GM18867 (cell line): ENCODE data around the gene UNC93A.
A peak's percentile ranks its signal among the peaks of the same experiment; 100 is the strongest.
"Not testable (repeated sequence)": the region's sequence is repeated elsewhere in the genome, so short reads cannot be mapped to it uniquely, and the experiment has no call there.

Experiments used
- ATAC-seq: cut with Tn5 transposase; IDR thresholded peaks from one replicate; pipeline ENCODE4 v1.9.1; 2021; ENCODE audit warnings: mild to moderate bottlenecking, moderate library complexity; ENCODE audit not compliant: unreplicated experiment

The UNC93A gene

DNA sequence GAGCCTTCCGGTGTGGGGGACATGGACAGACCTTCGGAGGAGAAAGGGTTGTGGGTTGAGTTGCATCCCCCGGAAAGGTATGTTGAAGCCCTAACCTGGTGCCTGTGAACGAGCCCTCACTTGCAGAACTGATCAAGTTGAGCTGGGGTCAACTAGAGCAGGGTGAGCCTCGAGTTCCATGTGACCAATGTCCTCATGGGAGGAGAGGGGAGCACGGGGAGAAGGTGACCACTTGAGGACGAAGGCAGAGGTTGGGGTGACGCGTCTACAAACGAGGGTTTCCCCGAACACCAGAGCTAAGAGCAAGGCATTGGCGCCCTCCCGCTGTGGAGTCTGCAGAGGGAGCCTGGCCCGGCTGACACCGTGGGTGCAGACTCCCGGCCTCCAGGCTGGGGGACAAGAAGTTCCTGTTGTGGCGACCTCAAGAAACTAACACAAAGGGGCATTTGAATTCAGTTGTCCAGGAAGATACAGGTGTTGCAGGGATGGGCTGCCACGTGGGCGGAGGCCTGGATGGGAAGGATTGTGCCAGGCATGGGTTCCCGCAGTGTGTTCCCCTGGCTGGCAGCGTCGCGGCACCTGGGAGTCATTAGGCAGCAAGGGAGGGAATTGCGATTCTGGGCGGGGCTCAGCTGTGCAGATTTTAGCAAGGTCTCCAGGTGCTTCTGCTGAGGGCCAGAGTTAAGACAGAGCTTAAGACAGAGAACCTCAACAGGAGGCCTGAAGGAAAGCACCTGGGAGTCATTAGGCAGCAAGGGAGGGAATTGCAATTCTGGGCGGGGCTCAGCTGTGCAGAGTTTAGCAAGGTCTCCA is 20.4 kb upstream of the UNC93A start:
- ATAC-seq: no peak

DNA sequence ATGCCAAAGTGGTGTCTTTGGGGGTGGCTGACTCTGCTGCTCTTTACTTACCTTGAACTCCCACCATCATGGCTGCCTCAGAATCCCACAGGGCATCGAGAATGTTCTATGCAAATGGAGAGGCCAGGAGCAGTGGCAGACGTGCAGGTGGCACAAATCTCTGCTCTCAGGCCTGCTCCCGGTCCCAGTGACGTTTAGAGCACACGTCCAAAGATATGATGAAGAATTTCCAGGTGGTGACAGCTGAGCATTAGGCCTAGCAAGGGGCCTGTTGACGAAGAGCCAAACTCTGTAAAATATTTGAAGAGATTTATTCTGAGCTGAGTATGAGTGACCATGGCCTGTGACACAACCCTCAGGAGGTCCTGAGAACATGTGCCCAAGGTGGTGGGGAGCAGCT is 19.0 kb upstream of the UNC93A start:
- ATAC-seq: no peak

DNA sequence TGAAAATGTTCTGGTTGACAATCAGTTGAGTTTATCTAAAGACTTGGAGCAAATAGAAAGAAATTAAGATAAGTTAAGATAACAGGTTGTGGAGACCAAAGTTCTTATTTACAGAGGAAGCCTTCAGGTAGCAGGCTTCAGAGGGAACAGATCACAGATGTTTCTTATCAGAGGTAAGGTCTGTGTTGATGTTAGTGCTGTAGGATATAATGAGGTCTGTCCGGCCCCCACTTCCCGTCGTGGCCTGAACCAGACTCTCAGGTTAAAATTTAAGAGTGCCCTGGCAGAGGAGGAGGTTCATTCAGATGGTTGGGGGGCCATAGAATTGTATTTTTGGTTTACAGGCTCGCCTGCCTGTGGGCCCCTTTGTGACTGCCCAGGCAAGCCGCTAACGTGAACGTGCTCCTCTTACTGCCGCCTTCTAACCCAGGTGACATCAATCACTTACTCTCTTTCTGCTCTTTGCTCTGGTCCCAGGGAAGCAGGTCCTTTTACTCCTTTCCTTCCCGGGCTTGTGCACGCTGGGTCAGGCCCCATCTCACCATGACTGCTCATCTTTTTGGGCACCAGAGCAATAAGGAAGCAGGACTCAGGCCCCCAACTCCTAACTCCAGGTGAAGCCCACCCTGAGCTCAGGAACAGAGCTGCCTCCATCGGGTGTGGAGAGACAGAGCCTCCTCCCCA is 18.3 kb upstream of the UNC93A start:
- ATAC-seq: no peak

DNA sequence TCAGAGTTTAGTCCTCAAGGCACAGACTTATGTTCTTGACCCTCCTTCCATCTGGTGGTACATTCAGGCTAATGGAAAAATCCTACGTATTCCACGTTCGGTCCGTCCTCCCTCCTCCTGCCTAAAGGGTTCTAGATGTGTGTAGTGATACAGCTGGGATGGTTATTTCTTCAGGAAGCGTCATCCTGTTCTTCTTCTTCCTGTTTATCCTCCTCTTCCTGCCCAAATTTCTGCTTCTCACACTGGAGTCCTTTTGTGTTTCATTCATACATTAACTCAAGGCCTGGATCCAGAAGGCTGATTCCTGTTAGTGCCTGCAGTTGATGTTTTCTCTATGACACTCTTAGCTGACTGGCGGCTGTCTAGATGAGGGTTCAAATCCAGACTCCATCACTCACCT is 16.8 kb upstream of the UNC93A start:
- ATAC-seq: no peak

DNA sequence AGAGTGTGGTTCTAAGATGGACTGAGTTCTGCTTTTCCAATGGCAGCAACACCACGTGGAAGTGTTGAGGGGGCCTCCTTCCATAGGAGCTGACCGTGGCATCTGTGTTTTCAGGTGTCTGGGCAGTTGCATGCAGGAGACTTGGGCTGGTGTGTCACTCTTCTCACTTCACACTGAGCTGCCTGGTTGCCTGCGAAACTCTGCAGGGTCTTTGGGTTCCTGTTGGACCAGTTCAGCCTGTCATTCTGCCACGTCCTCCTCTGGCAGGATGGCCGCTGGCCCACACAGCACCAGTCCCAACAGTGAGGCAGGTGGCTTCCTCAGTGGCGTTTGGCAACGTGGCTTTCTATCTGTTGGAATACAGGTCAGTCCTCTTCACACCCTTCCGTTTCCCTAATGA is 16.1 kb upstream of the UNC93A start:
- no peak for ATAC-seq

DNA sequence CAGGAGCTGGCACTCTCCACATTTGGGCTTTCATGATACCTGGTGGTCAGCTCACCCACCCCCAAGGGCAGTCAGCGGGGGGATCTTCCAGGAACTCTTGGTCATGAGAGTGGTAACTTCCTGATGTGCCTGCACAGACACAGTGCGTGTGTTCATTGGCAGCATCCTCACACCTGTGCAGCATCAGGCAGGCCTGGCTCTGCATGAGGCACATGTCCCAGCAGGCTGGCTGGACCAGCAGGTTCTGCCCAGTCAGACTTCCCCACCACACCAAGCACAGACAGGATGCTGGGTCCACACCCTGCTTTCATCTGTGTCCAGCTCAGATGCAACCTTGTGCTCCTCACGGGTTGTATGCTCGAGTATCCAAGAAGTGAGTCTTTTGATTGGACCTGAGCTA is 15.7 kb upstream of the UNC93A start:
- no peak for ATAC-seq

DNA sequence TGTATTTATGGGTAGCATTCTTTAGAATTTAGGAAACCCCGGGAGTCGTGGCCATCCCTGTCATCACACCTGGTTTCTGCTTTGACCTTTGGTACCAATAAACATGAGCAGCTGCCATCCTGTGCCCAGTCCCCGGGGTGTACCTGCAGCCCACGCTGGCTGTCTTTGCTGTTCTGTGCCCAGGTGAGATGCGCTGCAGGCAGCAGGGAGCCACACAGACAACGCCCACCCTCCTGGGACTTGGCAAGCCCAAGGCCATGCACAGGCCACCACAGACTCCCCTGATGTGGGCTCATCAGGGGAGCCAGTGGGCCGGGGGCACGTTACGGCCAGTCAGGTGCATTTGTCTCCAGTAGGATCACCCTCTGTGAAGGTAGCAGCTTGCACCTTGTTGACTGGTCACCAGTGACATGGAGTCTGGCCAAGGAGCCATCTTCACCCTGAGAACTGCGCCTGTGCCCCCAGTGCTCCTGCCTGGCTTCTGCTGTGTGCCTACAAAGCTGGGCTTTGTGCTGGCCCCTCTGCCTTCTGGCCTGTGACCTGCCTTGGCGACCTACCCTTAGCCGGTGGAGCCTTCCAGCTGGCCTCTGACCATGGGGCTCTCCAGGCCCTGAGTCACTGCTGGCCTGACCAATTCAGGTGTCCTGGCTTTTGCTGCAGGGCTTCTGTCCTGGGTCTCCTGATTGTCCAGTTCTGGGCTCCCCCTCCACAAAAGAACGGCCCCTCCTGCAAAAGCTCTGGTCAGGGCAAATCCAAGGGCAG is 14.2 kb upstream of the UNC93A start:
- ATAC-seq: no peak

DNA sequence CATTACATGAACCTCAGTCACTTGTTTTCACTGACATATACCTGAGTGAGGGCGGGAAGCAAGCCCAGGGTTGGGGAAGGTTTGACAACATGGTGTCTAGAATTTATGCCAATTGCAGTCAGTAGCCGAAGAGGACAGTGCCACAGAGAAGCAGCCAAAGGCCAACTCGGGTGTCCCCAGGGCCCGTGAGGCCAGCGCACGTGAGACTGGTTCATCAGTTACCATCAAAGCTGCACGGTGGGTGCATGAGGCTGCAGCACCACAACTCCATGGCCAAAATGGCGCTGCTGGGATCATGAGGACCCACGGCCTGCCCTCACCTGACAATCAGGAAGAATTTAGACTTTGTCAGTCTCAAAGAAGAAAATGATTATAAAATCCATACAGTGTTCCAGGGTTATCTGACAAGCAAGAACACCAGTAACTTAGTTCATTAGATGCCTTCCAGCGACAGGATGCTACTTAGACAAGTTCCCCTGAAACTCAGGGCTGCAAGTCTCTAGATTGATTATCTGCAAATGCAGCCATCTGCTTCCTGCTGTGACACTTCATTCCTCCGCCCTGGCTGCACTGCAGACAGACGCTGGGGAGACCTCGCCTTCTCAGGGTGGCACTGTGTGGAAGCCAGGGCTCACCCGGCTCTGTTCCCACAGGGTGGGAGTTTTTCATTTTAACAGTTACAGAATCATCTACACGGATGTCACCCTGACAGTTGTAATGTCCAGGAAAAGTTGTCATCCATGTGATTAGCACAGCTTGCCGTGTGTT is 12.8 kb upstream of the UNC93A start:
- ATAC-seq: not testable (repeated sequence)

DNA sequence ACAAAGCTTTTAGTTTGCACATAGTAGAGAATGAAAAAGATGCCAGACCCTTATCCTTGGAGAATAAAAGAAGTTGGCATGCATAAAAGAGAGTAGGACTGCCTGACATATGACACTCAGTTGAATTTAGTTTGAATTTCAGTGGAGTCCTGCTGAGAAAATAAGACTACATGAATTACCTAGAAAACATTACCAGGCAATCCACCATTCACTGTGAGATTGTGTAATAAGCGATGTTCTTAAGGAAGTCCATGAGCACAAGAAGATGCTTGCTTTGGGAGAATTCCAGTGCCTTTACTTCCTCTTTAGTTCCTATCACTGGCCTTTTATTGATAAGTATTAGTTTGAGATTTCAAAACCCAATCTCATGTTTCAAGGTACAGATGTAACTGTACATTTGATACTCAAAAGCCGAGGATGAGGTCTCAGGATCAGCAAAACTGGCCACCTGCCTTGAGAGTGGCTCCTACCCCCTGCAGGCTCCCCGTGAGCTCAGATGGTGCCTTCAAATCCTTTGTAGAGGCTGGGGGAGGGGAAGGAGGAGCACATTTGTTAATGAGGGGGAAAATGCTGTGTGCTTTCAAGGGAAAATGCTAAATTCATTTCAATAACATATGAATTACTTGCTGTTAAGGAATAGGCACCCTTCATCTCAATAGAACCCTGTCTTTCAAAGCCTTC is 11.2 kb upstream of the UNC93A start:
- ATAC-seq: no peak

DNA sequence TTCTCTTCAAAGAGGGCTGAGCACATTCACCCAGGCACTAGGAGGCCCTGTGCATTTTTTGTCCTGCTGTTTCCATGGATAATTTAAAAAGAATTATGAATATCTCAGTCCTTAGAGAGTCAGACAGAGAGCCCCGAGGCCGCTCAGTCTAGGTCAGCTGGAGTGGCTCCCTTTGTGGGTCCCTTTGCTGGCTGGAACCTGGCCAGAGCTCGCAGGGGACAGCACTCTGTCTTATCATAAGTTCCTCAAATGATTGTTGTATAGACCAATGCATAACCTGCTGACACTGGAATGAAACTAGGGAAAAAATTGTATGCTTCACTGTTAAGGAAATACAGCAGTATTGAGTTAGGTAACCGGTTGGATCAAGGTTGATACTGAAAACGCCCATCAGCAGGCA is 10.6 kb upstream of the UNC93A start:
- ATAC-seq: not testable (repeated sequence)

DNA sequence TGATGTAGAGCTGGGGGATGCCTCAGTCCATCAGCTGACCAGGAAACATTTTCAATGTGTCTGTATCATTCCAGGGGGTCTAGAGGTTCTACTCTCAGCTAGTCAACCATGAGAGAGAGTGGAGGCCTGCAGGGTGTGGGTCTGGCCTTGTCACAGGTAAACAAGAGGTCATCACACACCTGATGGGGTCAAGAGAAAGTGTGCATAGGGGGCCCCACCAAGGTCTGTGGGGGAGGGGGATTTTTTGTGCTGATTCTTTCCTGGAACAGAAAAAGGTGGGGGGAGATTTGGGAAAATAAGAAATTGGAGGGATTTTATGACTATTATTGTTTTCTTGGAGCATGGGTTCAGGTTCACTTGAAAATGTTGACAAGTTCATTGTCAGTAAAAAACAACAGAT is 8.9 kb upstream of the UNC93A start:
- ATAC-seq: no peak

DNA sequence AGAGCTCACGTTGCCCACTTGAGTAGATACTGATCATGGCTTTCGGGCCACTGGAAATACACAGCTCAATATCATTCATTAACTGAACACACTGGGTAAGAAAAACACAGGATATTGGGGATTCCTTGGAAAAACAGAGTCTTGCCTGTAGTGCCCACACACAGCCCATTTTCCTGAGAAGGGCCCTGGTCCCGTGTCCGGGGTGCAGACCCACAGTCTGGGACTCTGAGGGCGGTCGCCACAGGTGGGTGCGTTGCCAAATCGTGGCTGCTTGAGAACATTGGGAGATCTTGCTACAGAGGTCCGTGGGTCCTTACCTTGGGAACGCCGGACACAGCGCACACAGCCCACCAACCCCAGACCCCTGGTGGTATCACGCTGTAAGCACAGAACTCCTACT is 6.5 kb upstream of the UNC93A start:
- not testable (repeated sequence) for ATAC-seq

DNA sequence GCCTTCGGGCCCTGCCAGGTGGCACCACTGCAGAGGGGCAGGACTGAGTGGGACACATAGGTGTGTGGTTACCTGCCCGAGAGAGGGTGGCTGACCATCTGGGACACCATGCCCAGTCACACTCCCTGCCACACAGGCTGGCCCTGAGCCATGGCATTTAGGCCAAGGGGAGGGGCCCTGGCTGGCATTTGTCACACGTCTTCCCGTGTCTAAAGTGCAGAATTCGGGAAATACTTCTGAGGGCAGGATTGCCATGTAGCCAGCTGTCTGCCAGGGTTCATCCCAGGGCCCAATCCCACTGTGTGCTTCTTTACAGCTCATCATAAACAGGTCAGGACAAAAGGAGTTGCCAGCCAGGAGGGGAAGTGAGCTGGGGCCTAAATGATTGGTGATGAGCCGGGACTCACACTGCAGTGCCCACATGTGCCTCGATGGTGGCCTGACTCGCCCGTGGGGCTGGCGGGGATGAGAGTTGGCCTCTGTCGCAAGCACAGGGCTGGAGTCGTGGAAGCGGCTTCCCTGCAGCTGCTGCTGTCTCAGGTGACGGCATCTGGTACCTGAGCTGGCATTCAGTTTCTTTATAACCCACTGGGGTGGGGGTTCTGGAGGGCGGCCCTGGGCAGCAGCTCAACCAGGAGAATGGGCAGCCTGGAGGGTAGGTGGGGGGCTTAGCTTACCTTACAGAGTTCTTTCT is 5.9 kb upstream of the UNC93A start:
- no peak for ATAC-seq

DNA sequence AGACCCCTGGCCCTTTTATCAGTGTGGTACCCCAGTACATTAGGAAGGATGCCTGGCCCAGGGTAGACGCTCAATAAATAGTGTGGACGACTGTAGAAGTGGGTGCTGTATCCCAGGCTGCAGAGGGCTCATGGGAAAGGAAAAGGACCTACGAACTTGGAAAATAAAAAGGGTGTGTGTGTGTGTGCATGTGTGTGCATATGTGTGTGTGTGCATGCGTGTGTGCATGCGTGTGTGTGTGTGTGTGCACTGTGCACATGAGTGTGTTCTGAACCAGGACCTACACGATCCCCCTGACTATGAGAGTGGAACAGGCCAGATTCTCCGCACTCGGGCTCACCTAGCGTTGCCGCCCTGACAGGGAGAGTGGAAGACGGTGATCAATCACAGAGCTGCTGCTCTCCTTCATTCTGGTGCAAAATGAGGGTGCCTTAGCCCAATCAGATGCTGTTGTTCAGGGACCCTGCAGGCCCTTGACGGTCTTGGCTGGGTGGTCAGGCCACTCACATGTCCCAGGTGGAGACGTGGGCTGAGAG is 3.5 kb upstream of the UNC93A start:
- ATAC-seq: no peak

DNA sequence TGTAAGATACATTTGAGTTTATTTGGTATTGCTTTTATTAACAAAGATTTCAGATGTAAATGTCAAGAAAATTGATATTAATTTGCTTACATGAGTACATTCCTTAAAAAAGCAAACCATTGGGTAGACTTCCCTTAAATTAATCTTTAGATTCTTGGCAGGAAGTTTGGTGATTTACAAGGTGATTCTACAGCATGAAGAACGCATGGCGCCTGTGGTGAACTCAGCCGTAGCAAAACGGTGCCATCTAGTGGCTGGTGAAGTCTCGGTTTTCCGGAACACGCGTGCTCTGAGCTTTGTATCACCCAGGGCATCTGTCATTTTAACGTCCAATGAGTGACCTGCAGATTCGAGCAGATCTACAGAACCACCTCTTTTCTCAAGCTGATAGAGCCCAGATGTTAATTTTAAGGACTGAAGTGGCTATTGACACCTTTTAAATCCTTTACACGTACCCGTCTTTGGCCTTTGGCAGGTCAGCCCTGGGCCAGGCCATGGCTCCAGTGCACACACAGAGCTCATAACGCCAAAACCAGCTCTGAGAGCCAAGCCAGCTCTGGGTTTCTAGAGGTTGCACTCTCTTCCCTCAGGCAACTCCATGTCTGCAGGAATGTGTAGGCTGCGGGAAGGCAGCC is 2.4 kb upstream of the UNC93A start:
- peak; percentile 85 for ATAC-seq

DNA sequence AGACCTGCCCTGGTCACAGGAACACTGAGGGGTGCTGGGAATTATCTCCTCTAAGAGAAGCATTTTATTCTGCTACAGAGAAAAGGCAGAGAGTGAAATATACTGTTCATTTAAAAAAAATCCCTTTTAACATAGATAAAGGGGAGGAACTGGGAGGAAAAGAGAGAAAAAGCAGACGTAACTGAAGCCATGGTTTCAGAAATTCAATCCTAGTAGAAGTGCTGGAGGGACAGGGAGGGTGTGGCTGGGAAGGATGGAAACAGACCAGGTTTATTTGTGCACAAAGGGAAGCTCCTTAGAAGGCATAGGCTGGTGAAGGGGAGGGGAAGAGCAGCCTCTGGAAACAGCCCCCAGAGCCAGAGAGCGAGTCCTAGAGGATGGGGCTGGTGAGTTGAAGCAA is 1.8 kb upstream of the UNC93A start:
- ATAC-seq: not testable (repeated sequence)

DNA sequence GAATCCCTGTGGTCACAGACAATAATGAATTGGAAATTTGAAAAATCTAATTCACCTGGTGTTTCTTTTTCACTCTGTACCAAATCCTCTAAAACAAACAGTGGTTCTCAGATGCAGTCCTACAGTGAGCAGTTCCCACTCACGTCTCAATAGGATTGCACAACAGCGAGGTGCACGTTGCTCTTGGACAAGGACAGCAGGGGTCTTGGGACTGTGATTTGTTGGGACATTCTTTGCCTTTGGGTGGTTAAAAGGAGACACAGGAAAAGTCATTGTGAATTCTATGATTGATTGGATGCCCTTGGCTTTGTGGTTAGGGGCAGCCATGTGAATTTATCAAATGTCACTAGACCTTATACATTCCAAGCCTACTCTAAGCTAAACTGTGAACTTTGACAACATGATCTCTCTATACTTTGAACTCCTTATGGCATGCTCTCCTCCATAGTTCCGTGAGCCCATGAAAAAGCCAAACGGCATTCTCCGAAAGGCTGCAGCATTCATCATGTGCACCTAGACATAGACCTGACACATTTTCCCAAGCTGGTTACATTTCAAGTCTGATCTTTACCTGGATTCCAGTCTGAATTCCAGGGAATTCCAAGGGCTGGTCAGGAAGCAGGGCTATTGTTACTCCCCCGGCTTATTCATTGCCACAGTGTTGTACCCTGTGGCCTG is 647 bp downstream of the UNC93A start:
- no peak for ATAC-seq

DNA sequence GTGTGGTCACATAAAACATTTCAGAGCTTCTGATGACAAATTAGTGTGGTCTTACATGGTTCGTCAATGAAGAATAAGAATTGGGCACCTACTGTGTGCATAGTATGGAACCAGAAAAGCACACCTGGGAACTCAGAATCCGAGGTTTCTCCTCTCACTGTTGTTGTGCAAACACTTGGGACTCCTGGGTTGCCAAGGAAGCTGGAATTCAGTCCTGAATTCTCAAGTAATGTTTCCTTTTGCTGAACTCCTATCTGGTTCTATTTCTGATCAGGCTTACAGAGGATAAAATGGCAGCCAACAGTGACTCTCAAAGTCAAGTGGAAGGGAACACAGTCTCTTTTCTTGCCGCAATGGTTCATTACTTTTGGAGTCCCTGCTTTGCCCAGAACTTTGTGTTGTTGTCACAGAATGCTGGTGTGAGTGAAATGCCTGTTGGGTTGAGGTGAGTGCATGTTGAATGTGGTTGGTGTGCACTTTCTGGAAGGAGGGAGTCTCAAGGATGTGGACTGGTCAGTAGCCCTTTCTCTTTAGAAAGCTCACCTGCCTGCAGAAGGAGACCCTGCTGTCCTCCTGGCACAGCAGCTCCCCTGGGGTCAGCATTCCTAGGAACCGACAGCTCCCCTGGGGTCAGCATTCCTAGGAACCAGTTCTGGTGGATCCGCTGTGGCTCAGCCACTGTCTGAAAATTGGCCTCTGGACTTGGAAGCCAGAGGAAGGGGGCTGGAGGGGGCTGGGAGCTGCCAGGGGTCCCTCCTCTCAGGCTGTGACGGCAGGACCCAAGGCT is 1.4 kb downstream of the UNC93A start:
- no peak for ATAC-seq
